ENCODE data around the gene GLG1.

DNA sequence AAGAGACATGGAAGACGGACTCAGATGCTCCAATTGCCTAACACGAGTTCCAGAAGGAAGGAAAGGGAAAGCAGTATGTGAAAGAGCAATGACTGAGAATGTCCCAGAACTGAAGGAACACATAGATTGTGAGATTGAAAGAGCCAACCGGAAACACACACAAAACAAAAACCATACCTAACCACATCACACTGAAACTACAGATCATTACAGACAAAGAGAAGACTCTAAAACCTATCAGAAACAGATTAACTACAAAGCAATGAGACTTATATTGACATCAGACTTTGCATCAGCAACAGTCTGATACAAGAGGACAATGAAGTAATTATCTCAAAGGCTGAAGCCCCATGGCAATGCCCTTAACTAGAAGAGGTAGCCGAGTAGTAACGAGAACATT is 140.0 kb downstream of the GLG1 start:
- TF ChIP-seq, protein P1, sequence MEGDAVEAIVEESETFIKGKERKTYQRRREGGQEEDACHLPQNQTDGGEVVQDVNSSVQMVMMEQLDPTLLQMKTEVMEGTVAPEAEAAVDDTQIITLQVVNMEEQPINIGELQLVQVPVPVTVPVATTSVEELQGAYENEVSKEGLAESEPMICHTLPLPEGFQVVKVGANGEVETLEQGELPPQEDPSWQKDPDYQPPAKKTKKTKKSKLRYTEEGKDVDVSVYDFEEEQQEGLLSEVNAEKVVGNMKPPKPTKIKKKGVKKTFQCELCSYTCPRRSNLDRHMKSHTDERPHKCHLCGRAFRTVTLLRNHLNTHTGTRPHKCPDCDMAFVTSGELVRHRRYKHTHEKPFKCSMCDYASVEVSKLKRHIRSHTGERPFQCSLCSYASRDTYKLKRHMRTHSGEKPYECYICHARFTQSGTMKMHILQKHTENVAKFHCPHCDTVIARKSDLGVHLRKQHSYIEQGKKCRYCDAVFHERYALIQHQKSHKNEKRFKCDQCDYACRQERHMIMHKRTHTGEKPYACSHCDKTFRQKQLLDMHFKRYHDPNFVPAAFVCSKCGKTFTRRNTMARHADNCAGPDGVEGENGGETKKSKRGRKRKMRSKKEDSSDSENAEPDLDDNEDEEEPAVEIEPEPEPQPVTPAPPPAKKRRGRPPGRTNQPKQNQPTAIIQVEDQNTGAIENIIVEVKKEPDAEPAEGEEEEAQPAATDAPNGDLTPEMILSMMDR (IDR thresholded peaks at IDR 0.05) = no peak
- no peak for TF ChIP-seq POLR2AphosphoS5 (IDR thresholded peaks at IDR 0.05)

Measured in breast epithelium (tissue), 3 donors.